Measurements from ENCODE around the gene CTU1.

The CTU1 gene

GRCh38 chr19:51060336-51060735, 47.9 kb downstream of the CTU1 start:
- H3K4me3 ChIP-seq (ENCODE audit: low read depth, low read length), result no peak overlapping the region
- TF ChIP-seq CTCF (IDR thresholded peaks at IDR 0.05; ENCODE audit: control insufficient read depth, extremely low read depth, insufficient read depth), result no peak
- DNase-seq (ENCODE audit: low read depth), result no peak

- TF ChIP-seq CTCF (IDR thresholded peaks at IDR 0.05; ENCODE audit: control insufficient read depth, extremely low read depth, insufficient read depth), result no peak
- H3K4me3 ChIP-seq (ENCODE audit: low read depth, low read length), result no peak overlapping the region
- DNase-seq (ENCODE audit: low read depth), result no peak
Measured at GRCh38 chr19:51059715-51060114, 48.5 kb downstream of the CTU1 start.

- DNase-seq (ENCODE audit: low read depth), result no peak
- no peak overlapping the region for H3K4me3 ChIP-seq (ENCODE audit: low read depth, low read length)
- TF ChIP-seq CTCF (IDR thresholded peaks at IDR 0.05; ENCODE audit: control insufficient read depth, extremely low read depth, insufficient read depth), result no peak
Measured at GRCh38 chr19:51055866-51056265, 52.3 kb downstream of the CTU1 start.
